ENCODE results near the gene ADRM1. TPM values are rescaled to one million over a fixed set of nuclear protein-coding genes. Genes with fewer than 3 reads are reported as not detected.

ADRM1 gene
- total and polyA plus RNA-seq, 10 of the 15 experiments (the other 5 are each of a cell fraction or from before 2014, with no cell fraction given) = 3.4 to 213 (median 95.9) TPM

- Histone ChIP-seq H3K4me2 (ENCODE audit: control insufficient read depth, insufficient read depth) (no peak overlapping the region), H3K9ac (ENCODE audit: control insufficient read depth, insufficient read depth, low read length) (no peak overlapping the region), H4K20me1 (ENCODE audit: control insufficient read depth, insufficient read depth) (no peaks in the 10 kb centered on the region), H3K36me3 (ENCODE audit: control insufficient read depth in 2 of 2, insufficient read depth in 2 of 2, low read length in 1 of 2) (peaks cover 6 to 22% of the 10 kb centered on the region in 2 experiments; a peak in 3 of 4 replicates), H3K27me3 (replicated peaks in 1 of 2; ENCODE audit: control insufficient read depth in 2 of 2, insufficient read depth in 2 of 2, low read length in 1 of 2) (no peaks in the 10 kb centered on the region), H3K79me2 (ENCODE audit: control insufficient read depth, insufficient read depth, low read length) (peaks cover 2% of the 10 kb centered on the region; the same call in 1 of the 2 replicates), H3K9me3 (replicated peaks; ENCODE audit: control insufficient read depth, insufficient read depth, low read length) (no peaks in the 10 kb centered on the region), H3K27ac (ENCODE audit: control insufficient read depth, insufficient read depth) (no peak overlapping the region), H2AFZ (ENCODE audit: control insufficient read depth, low read depth, low read length) (no peak overlapping the region), H3K4me1 (ENCODE audit: control insufficient read depth, insufficient read depth, low read length) (no peaks in the 10 kb centered on the region), H3K4me3 (no peak overlapping the region)
- in situ Hi-C loops (cut with MboI) = no loop called here
- ChIA-PET POLR2A (interaction anchor here (0.6 kb wide), 1 partner anchor 63 kb away, joined by 3 read pairs; no protein-coding TSS in a partner anchor), SMC1A (ENCODE audit: uncharacterized antibody, unreplicated experiment) (no interaction called here), RAD21 (ENCODE audit: unreplicated experiment) (no interaction called here), CTCF (interaction anchor here (1.3 kb wide), 1 partner anchor 10 kb away, joined by 3 read pairs; no protein-coding TSS in a partner anchor)
- FAIRE-seq = no peak
- no peak for ATAC-seq
- no peak for DNase-seq (ENCODE audit: low read depth, low spot score)
- BruUV-seq (replicated peaks) = no TSS peak
- intact Hi-C loops (cut with micrococcal nuclease; ENCODE audit: unreplicated experiment) = no loop called here
- WGBS (ENCODE audit: insufficient coverage, insufficient replicate concordance, low lambda C conversion rate, missing lambda C conversion rate) = 89% methylated on average over 16 of the region's 18 CpGs
- no peak for TF ChIP-seq KDM1A (IDR thresholded peaks at IDR 0.05; ENCODE audit: borderline replicate concordance)
These were observed 8.4 kb downstream of the ADRM1 start for GRCh38 chr20:62311150-62311549.

GRCh38 chr20:62311832-62312661, 9.2 kb downstream of the ADRM1 start:
- Histone ChIP-seq H3K9ac (ENCODE audit: control insufficient read depth, insufficient read depth, low read length) (no peak overlapping the region), H3K27me3 (replicated peaks in 1 of 2; ENCODE audit: control insufficient read depth in 2 of 2, insufficient read depth in 2 of 2, low read length in 1 of 2) (no peaks in the 10 kb centered on the region)
- no peak for FAIRE-seq

More at GRCh38 chr20:62311832-62312661, 9.2 kb downstream of the ADRM1 start:
- H3K79me2 ChIP-seq (ENCODE audit: control insufficient read depth, insufficient read depth, low read length) = no peaks in the 10 kb centered on the region
- no peak for DNase-seq (ENCODE audit: low read depth, low spot score)
- 95% methylated on average over 58 of the region's 60 CpGs for WGBS (ENCODE audit: insufficient coverage, insufficient replicate concordance, low lambda C conversion rate, missing lambda C conversion rate)
- H3K27ac ChIP-seq (ENCODE audit: control insufficient read depth, insufficient read depth) = no peak overlapping the region
- RAD21 ChIA-PET (ENCODE audit: unreplicated experiment) = no interaction called here
- no peaks in the 10 kb centered on the region for H4K20me1 ChIP-seq (ENCODE audit: control insufficient read depth, insufficient read depth)
- in situ Hi-C loops (cut with MboI) = no loop called here
- no peak overlapping the region for H3K4me2 ChIP-seq (ENCODE audit: control insufficient read depth, insufficient read depth)
- BruUV-seq (replicated peaks) = no TSS peak
- H3K4me1 ChIP-seq (ENCODE audit: control insufficient read depth, insufficient read depth, low read length) = no peaks in the 10 kb centered on the region
- CTCF ChIA-PET = no interaction called here
- SMC1A ChIA-PET (ENCODE audit: uncharacterized antibody, unreplicated experiment) = no interaction called here
- H2AFZ ChIP-seq (ENCODE audit: control insufficient read depth, low read depth, low read length) = no peak overlapping the region
- no peak for ATAC-seq
- no peaks in the 10 kb centered on the region; the same call in 2 of the 3 replicates for H3K9me3 ChIP-seq (replicated peaks; ENCODE audit: control insufficient read depth, insufficient read depth, low read length)
- no peak overlapping the region for H3K4me3 ChIP-seq
- intact Hi-C loops (cut with micrococcal nuclease; ENCODE audit: unreplicated experiment) = no loop called here
- peaks cover 6 to 14% of the 10 kb centered on the region in 2 experiments; a peak in 3 of 4 replicates for H3K36me3 ChIP-seq (ENCODE audit: control insufficient read depth in 2 of 2, insufficient read depth in 2 of 2, low read length in 1 of 2)
- POLR2A ChIA-PET = interaction anchor here (0.6 kb wide), 1 partner anchor 64 kb away, joined by 3 read pairs; no protein-coding TSS in a partner anchor
- TF ChIP-seq SPI1 (IDR thresholded peaks at IDR 0.05; ENCODE audit: borderline replicate concordance, insufficient read depth, low read depth, low read length) (no peak), STAT1 (conservative IDR thresholded peaks at IDR 0.05) (no peak), E2F8 (IDR thresholded peaks at IDR 0.05; ENCODE audit: low read depth, partially characterized antibody) (no peak), POLR2AphosphoS2 (IDR thresholded peaks at IDR 0.05; ENCODE audit: low read depth, low read length) (no peak), HDAC6 (IDR thresholded peaks at IDR 0.05; ENCODE audit: unreplicated experiment) (no peak), ZNF622 (IDR thresholded peaks at IDR 0.05) (no peak), RAD51 (IDR thresholded peaks at IDR 0.05) (no peak), NR2F1 (conservative IDR thresholded peaks at IDR 0.05) (no peak), SUPT20H (IDR thresholded peaks at IDR 0.05; ENCODE audit: borderline replicate concordance, control insufficient read depth, low read depth, low read length) (no peak), SIN3A (IDR thresholded peaks at IDR 0.05; ENCODE audit: low read depth, low read length) (no peak), PBX3 (IDR thresholded peaks at IDR 0.05; ENCODE audit: insufficient replicate concordance, low read depth, low read length) (no peak), POU2F2 (IDR thresholded peaks at IDR 0.05; ENCODE audit: borderline replicate concordance, low read depth, low read length) (no peak)
